GM19043 (cell line): Measurements from ENCODE around the gene DNASE1L1.

Experiments used
- ATAC-seq: cut with Tn5 transposase; IDR thresholded peaks from one replicate; pipeline ENCODE4 v1.9.1; 2021; ENCODE audit warnings: low read depth; ENCODE audit not compliant: unreplicated experiment

DNASE1L1 gene

GRCh38 chrX:154384284-154384892 is 24.7 kb downstream of the DNASE1L1 start:
- no peak for ATAC-seq

DNA sequence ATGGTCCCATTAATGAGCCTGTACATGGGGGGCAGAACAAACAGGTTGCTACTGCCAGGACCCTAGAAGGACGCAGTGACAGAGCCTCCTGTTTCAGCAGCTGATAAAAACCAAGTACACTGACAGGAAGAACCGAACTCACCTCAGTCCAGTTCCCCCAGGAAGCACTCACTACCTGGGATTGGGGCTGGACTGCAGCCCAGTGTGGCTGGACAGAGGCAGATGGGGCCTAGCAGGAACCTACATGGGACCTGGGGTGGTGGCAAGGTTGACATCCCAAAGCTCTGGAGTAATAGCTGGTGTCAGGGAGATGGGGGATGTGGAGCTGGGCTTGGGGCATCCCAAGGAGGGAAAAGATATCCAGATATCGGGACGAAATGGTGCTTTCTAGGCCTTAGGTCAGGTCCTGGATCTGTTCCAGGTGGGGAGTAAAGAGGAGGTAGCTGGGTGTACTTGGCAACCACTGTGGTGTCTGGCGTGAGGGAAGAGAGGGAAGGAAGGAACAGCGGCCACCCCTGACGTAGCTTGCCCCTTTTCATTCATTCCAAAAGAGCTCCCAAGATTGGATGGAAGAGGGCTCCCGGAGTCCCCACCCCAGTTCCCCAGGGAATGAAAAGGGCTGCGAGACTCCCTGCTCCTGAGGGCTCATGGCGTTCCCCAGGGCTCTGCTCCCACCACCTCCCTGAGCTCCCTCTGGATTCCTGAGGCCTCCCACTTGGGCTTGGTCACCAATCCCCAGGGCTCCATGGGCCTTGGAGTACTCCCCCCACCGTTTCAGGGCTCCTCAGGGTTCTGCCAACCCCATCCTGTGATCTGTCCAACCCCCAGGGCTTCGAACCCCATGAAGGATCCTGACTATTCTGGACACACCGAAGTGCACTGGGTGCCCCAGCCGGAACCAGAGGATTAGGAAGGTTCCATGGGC is 25.4 kb downstream of the DNASE1L1 start:
- no peak for ATAC-seq

DNA sequence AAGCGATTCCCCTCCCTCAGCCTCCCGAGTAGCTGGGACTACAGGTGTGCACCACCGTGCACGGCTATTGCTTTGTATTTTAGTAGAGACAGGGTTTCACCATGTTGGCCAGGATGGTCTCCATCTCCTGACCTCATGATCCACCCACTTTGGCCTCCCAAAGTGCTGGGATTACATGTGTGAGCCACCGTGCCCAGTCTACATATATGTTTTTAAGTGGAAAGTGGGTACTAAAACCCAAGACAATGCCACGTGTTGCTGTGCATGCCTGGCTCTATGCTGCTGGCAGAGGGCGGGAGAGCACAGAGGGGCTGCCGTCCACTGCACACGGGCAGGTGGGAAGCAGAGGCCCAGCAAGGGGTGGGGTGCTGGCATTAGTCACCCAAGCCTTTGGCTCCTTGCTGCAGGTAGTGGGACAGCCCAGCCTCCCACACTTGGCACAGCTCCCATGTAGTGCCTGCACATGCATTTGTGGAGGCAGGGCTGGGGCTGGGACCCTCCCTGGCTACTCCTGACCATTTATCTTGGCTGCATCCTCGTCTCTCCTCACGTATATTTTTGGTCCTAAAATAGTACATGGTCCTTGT is 26.5 kb downstream of the DNASE1L1 start:
- ATAC-seq: no peak

DNA sequence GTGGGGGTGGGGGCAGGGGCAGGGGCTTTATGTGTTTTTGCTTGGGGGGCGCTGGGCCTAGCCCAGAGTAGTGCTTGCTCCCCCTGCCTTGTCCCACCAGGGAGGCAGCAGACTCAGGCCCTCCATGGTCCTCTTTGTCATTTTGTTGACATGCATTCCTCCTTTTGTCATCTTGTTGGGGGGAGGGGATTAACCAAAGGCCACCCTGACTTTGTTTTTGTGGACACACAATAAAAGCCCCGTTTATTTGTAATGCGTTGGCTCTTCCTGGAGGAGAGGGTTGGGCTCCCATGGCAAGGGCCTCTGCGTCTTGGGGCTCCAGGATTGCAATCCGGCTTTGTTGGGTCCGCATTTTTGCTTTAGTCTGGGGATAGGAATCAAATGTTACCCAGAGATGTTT is 27.8 kb downstream of the DNASE1L1 start:
- no peak for ATAC-seq

GRCh38 chrX:154380787-154381186 is 28.3 kb downstream of the DNASE1L1 start:
- no peak for ATAC-seq

- no peak for ATAC-seq
These were observed 28.9 kb downstream of the DNASE1L1 start for GRCh38 chrX:154380153-154380552.

DNA sequence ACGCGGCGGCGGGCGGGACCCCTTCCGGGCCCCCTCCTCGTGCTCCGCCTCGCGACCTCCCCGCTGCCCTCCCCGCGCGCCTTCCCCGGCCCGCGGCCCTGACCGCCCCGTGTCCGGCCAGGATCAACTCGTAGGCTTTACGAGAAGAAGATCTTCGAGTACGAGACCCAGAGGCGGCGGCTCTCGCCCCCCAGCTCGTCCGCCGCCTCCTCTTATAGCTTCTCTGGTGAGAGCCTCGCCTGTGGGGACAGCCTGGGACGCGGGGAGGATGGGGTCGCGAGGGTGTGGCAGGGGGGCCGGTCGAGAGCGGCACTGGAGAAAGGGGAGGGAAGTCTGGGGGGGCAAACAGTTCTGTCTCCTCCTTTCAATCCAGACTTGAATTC is 29.5 kb downstream of the DNASE1L1 start:
- no peak for ATAC-seq

DNA sequence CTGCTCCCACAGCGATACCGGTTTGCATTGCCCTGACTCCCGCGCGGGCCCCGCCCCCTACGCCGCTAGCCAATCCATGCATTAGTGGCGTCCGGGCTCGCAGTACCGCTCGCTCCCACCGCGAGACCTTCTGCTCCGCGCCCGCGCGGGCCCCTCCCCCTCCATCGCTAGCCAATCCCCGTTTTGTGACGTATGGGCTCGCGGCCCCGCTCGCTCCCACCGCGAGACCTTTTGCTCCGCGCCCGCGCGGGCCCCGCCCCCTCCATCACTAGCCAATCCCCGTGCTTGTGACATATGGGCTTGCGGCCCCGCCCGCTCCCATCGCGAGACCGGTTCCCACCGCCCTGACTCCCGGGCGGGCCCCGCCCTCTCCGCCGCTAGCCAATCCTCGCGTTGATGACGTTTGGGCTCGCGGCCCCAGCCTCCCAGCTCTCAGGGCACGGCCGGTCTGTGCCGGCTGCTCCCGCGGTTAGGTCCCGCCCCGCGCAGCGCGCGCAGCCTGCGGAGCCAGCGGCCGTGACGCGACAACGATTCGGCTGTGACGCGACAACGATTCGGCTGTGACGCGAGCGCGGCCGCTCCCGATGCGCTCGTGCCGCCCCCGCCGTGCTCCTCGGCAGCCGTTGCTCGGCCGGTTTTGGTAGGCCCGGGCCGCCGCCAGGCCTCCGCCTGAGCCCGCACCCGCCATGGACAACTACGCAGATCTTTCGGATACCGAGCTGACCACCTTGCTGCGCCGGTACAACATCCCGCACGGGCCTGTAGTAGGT is 30.1 kb downstream of the DNASE1L1 start, which contains the start of gene EMD:
Gene EMD (plus strand): TSS at position 497 of the 770 bp plus-strand sequence. CDS start 190 bp downstream, at position 687.
- peak; percentile 76 for ATAC-seq

GRCh38 chrX:154378059-154378798 is 30.8 kb downstream of the DNASE1L1 start:
- peak; percentile 63 for ATAC-seq

DNA sequence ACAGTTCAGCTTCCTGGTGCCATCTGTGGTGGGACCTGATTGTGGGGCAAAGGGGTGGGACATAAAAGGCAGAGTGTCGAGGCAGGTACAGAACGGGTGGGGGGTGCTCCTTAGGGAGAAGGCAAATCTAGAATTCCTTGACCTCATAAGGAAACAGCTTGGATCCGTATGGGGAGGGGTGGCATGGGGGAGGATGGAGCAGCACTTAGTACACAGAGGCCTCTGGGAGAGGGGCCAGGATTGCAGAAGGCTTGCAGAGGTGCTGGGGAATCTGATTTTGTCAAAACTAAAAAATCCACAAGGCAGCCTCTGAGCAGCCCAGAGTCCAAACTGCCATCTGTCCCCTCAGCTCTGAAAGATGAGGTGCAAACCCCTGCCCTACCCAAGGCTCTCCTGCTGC is 32.3 kb downstream of the DNASE1L1 start:
- no peak for ATAC-seq

DNA sequence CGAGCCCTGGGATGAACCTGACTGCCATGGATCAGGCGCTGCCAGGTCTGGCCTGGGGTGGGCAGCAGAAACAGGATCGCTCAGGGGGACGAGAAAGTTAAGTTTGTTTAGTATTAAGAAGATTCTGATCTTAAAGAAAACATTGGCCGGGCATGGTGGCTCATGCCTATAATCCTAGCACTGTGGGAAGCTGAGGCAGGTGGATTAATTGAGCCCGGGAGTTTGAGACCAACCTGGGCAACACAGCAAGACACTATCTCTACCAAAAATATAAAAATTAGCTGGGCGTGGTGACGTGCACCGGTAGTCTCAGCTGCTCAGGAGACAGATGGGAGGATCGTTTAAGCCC is 33.9 kb downstream of the DNASE1L1 start:
- ATAC-seq: no peak

GRCh38 chrX:154374313-154375155 is 34.5 kb downstream of the DNASE1L1 start, which contains the start of gene FLNA:
TSS of gene FLNA (minus strand) at chrX:154374634. CDS start at chrX:154371245, 3,389 bp downstream.
- no peak for ATAC-seq

DNA sequence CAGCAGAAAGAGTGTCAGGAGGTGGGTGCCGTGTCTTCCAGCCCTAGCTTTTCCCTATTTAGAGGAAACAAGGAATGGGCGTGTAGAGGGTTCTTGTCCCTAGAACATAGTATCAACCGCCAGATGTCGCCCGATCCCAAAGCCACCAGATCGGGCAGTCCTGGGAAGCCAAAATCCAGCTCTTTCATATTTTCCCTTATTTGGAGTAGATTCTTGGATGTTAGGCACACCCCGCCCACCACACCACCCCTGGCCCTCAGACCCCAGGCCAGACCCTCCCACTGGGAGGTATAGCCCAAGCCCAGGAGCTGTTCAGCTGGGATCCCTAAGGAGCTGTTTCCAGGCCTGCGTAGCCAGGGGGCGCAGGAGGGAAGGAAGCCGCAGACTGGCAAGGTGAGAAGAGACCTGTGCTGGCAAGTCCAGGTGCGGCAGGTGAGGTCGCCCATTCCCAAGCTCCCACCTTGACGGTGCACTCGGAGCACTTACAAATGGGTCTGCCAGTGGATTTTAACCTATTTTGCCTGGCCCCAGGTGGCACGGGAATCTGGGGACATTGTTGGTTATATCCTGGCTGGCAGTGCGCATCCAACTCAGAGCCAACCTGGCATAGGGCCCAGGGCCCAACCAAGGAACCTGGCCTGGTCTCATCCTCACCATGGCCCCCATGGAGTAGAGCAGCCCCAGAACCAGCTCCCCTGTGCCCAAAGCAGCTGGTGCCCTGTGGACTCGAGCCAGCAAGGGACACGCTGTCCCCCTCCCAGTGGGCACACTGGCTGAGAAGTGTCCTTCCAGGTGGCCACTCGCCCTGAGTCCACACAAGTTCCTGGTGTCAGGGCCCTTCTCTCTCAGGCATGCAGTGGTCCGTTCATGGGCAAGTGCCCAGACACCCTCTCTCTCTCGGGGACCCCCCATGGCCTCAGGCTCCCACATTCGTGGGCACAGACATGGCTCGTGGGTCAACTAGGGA is 35.4 kb downstream of the DNASE1L1 start:
- no peak for ATAC-seq

DNA sequence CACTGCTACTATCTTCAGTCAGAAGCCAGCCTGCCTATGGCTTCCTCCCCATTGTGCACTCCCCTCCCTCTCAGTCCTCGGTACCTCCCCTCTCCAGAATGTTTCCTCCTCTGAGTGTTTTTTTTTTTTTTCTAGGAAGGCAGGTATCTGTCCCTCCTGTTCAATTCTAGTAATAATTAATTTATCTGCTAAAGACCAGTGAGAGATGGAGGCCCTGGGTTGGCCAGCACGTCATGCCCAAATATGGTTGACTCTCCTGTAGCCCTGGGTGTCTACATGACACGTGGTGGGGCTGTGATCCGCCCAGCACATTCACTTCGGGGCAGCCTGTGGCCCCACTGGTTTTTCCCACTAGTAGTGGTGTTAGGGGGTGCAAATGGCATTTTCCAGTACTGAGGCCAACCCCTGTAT is 36.4 kb downstream of the DNASE1L1 start:
- no peak for ATAC-seq

GRCh38 chrX:154371789-154372300 is 37.2 kb downstream of the DNASE1L1 start:
- ATAC-seq: no peak

DNA sequence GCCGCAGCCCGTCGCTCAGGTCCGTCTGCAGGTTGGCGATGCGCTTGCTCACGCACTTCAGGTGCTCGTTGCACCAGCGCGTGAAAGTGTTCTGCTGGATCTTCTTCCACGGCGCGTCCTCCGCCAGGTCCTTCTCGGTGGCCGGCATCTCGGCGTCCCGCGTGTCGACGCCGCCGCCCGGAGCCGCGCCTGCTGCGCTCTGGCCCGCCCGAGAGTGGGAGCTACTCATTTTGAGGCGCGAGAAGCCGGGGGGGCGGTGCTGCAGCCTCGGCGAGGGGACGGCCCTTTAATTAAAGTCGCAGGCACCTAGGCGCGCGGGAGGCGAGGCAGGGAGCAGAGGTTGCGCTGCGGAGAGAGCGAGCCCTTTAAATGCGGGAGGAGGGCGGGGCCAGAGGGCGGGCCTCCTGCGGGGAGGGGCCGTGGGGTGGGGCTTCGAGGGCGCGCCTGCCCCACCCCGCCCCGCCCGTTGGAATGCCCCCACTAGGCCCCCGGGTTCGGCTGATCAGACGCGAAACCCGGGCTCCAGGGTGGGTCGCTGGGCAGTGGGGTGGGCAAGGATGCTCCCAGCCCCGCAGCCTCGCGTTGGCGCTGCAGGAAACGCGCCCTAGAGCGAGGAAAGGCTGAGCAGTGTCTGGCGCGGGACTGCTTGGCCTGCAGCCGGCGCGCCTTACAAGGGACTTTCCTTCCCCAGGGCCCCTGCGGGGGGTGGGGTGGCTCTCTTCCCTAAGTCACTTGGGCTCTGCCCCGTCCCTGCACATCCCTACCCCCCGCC is 37.9 kb downstream of the DNASE1L1 start:
- peak; percentile 61 for ATAC-seq
